K562 (cell line): Measurements from ENCODE around the gene SEPTIN6. TPM values are rescaled to one million over a fixed set of nuclear protein-coding genes. Genes with fewer than 3 reads are reported as not detected.

Experiments used
- ATAC-seq: fragments of 200-7000 bp; cut with Tn5 transposase; 3 replicates; pipeline ENCODE4 v1.9.1; 2020; ENCODE audit warnings: moderate library complexity
- BruUV-seq: library from RNA; stranded (reverse); fragments of 400-500 nt; replicated peaks from 2 replicates; lab custom pipeline; 2021; lab: Mats Ljungman, UMichigan
- CTCF ChIA-PET: fragments of 300-600 bp; formaldehyde crosslinking; extraction: SDS; loops from one replicate; lab custom pipeline; 2021; ENCODE audit warnings: low intra/inter-chr PET ratio; lab: Yijun Ruan, JAX
- POLR2A ChIA-PET: fragments of 300-600, 350-650 bp; sonication (Branson Sonifier 250); formaldehyde crosslinking; extraction: SDS; loops from one replicate; lab custom pipeline; 2021; ENCODE audit warnings: antibody characterized with exemption, inconsistent platforms; lab: Yijun Ruan, JAX
- DNase-seq, 4 experiments: peaks; one replicate each; pipeline versions ENCODE4 v3.0.0 to v3.0.0-alpha.2; 2011 to 2018; ENCODE audit warnings: low spot score in 3 of 4, mixed read lengths in 3 of 4; ENCODE audit errors: extremely low read depth in 1 of 4
- FAIRE-seq: peaks from 2 replicates; lab custom pipeline; 2011; peaks lifted over from hg19 to GRCh38; lab: Jason Lieb, UNC
- H2AFZ ChIP-seq: 2 replicates; pipeline ENCODE4 v1.6.0; 2011; ENCODE audit warnings: low read depth, low read length, control low read depth, inconsistent platforms
- H3K27ac ChIP-seq: fragments of 200-600 bp; 3 replicates; pipeline ENCODE4 v1.8.0; 2011; ENCODE audit warnings: low read depth, mild to moderate bottlenecking, control low read depth, inconsistent platforms, low read length, moderate library complexity, mixed read lengths; ENCODE audit errors: extremely low read depth
- H3K27me3 ChIP-seq, 2 experiments: fragments of 300-600 bp in 1 of 2; 2 replicates in 1 of 2; 3 replicates in 1 of 2; pipeline versions ENCODE4 v1.6.0 to v1.8.0; 2011; ENCODE audit warnings: inconsistent platforms in 2 of 2, low read length in 2 of 2, mild to moderate bottlenecking in 1 of 2, mixed read lengths in 1 of 2, moderate library complexity in 1 of 2; ENCODE audit not compliant: control insufficient read depth in 2 of 2, insufficient read depth in 2 of 2
- H3K36me3 ChIP-seq: fragments of 300-600 bp; 3 replicates; pipeline ENCODE4 v1.8.0; 2011; ENCODE audit warnings: mild to moderate bottlenecking, low read length, inconsistent platforms; ENCODE audit not compliant: control insufficient read depth, insufficient read depth
- H3K4me1 ChIP-seq, 2 experiments: fragments of 200-600 bp in 1 of 2; replicated peaks in 1 of 2; 2 replicates in 1 of 2; 3 replicates in 1 of 2; pipeline versions ENCODE4 v1.5.1 to v1.8.0; 2011; ENCODE audit warnings: inconsistent platforms in 2 of 2, low read length in 2 of 2, mild to moderate bottlenecking in 1 of 2, mixed read lengths in 1 of 2, moderate library complexity in 1 of 2; ENCODE audit not compliant: control insufficient read depth in 2 of 2, insufficient read depth in 2 of 2
- H3K4me2 ChIP-seq: 2 replicates; pipeline ENCODE4 v1.6.1; 2011; ENCODE audit warnings: low read length, control low read depth, inconsistent platforms, mixed read lengths; ENCODE audit not compliant: insufficient read depth
- H3K4me3 ChIP-seq: fragments of 200-600 bp; sonication (generic), shearing (Covaris generic); 2 replicates; pipeline ENCODE4 v1.5.1; 2016; ENCODE audit warnings: control low read depth, inconsistent platforms
- H3K79me2 ChIP-seq: fragments of 200-600 bp; 3 replicates; pipeline ENCODE4 v1.8.0; 2011; ENCODE audit warnings: low read length, inconsistent platforms; ENCODE audit not compliant: control insufficient read depth, insufficient read depth
- H3K9ac ChIP-seq, 2 experiments: 2 replicates each; pipeline versions ENCODE4 v1.6.0 to v1.6.1; 2011; ENCODE audit warnings: low read depth in 2 of 2, low read length in 2 of 2, control low read depth in 1 of 2, inconsistent platforms in 1 of 2, mild to moderate bottlenecking in 1 of 2, mixed read lengths in 1 of 2; ENCODE audit not compliant: insufficient read depth in 1 of 2
- H3K9me1 ChIP-seq: one replicate; pipeline ENCODE4 v1.6.0; 2011; ENCODE audit warnings: inconsistent platforms, mild to moderate bottlenecking, low read length, moderate library complexity; ENCODE audit not compliant: control insufficient read depth, insufficient read depth
- H3K9me3 ChIP-seq: replicated peaks from 2 replicates; pipeline ENCODE4 v1.5.1; 2011; ENCODE audit warnings: low read depth, low read length, inconsistent platforms; ENCODE audit not compliant: control insufficient read depth, insufficient read depth
- H4K20me1 ChIP-seq: replicated peaks from 2 replicates; pipeline ENCODE4 v1.6.1; 2011; ENCODE audit warnings: low read length, inconsistent platforms, mixed read lengths; ENCODE audit not compliant: control insufficient read depth, insufficient read depth
- MAZ ChIP-seq, 2 experiments: fragments of 450-650 bp in 1 of 2; sonication (generic) in 1 of 2; formaldehyde crosslinking; IDR thresholded peaks in 1 of 2; conservative IDR thresholded peaks in 1 of 2; 2 replicates each; pipeline versions ENCODE4 v1.4.0 to v1.5.0; 2020; ENCODE audit warnings: mild to moderate bottlenecking in 1 of 2, missing genetic modification reagents in 1 of 2
- MIER1 ChIP-seq: fragments of 450-650 bp; IDR thresholded peaks from 2 replicates; pipeline ENCODE4 v1.6.1; 2016; ENCODE audit warnings: antibody characterized with exemption, mild to moderate bottlenecking, low read depth
- RAD21 ChIP-seq, 2 experiments: fragments of 250-450 bp in 1 of 2; fragments of 450-650 bp in 1 of 2; sonication (Bioruptor Pico) in 1 of 2; formaldehyde crosslinking in 1 of 2; IDR thresholded peaks in 1 of 2; conservative IDR thresholded peaks in 1 of 2; 2 replicates each; pipeline versions ENCODE4 v1.4.0 to v1.8.0; 2020 to 2022; ENCODE audit warnings: mild to moderate bottlenecking in 2 of 2, moderate library complexity in 1 of 2
- ZC3H8 ChIP-seq: fragments of 450-650 bp; IDR thresholded peaks from 2 replicates; pipeline ENCODE4 v1.6.1; 2017
- WGBS: fragments of 100-300 bp; shearing (Covaris generic); methylation state at CpG from one replicate; pipeline ENCODE4 v1.1.6; 2016; ENCODE audit warnings: low coverage, mixed read lengths; ENCODE audit not compliant: insufficient coverage; ENCODE audit errors: missing lambda C conversion rate; 5-methylcytosine and 5-hydroxymethylcytosine counted together
- in situ Hi-C: fragments of 300-500 bp; cut with MboI; formaldehyde crosslinking; loops from 4 replicates; pipeline ENCODE4 v1.15.0; 2018; ENCODE audit warnings: inconsistent platforms, mixed read lengths
- intact Hi-C: fragments of 100-400 bp; cut with micrococcal nuclease; formaldehyde crosslinking; loops from 2 replicates; pipeline ENCODE4 v1.14.2; 2022
- polyA plus RNA-seq, 8 experiments: library from polyadenylated mRNA; depleted of rRNA in 4 of 8; stranded (reverse) in 5 of 8; unstranded in 3 of 8; fragments of >200 nt; fragmentation: Nextera tagmentation in 2 of 8; fragmentation: Illumina TruSeq in 1 of 8; extraction: Ambion mirVana in 2 of 8; extraction: Trizol in 1 of 8; gene quantifications; 2 replicates each; pipeline versions ENCODE4 v1.2.1 to v1.2.3, GENCODE V29; 2011 to 2014; ENCODE audit warnings: inconsistent platforms in 1 of 8, missing spikeins in 1 of 8
- total RNA-seq, 7 experiments: library from RNA; depleted of rRNA in 6 of 7; stranded (reverse); fragments of >200 nt in 6 of 7; fragmentation: Illumina TruSeq in 2 of 7; extraction: Trizol in 2 of 7; gene quantifications; 2 replicates each; pipeline versions ENCODE4 v1.2.1 to v1.2.3, GENCODE V29; 2011 to 2021; ENCODE audit warnings: low replicate concordance in 1 of 7
- TF ChIP-seq, protein P1 (sequence below), 3 experiments: IDR thresholded peaks in 2 of 3; conservative IDR thresholded peaks in 1 of 3; 2 replicates each; pipeline ENCODE4 v1.5.1; 2011 to 2012; ENCODE audit warnings: low read length in 3 of 3, mild to moderate bottlenecking in 3 of 3, control low read depth in 2 of 3, improper control_type of control experiment in 1 of 3, inconsistent platforms in 1 of 3, low read depth in 1 of 3, mixed read lengths in 1 of 3, moderate library complexity in 1 of 3; ENCODE audit not compliant: insufficient read depth in 2 of 3
- TF ChIP-seq, protein P2 (sequence below): IDR thresholded peaks from 2 replicates; pipeline ENCODE4 v1.6.1; 2011; ENCODE audit warnings: borderline replicate concordance, low read depth, mild to moderate bottlenecking, moderate library complexity, low read length; ENCODE audit not compliant: insufficient read depth, poor library complexity, severe bottlenecking

SEPTIN6 gene
- total and polyA plus RNA-seq, 9 of the 15 experiments (the other 6 are each of a cell fraction or from before 2014, with no cell fraction given) = 8.4 to 67.0 (median 37.8) TPM

DNA sequence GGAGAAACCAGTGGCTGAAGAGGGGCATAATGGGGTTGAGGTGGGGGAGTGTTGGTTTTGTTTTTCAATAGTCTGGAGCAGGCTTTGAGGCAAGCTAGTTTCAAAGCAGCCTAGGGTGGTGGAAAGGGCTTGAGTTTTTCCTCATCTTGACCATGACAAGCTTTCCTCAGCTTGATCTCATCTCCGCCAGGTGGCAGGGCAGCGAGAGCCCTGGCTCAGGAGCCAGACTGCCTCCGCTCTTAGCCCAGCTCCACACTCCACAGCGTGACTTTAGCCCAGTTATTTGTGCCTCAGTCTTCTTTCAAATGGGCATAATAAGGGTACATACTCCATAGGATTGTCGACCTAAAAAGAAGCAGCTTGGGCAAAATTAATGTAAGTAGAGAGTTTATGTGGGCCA is 35.5 kb upstream of the SEPTIN6 start:
- Histone ChIP-seq H2AFZ (no peak overlapping the region), H3K36me3 (no peaks in the 10 kb centered on the region), H3K9me3 (no peaks in the 10 kb centered on the region), H3K9ac (no peak overlapping the region), H3K27me3 (peaks cover 6 to 16% of the 10 kb centered on the region in 2 experiments; a peak in 3 of 5 replicates), H4K20me1 (no peaks in the 10 kb centered on the region), H3K79me2 (no peaks in the 10 kb centered on the region), H3K4me1 (peaks cover 0 to 5% of the 10 kb centered on the region in 2 experiments; a peak in 2 of 5 replicates), H3K4me2 (no peak overlapping the region), H3K9me1 (no peaks in the 10 kb centered on the region), H3K27ac (no peak overlapping the region), H3K4me3 (no peak overlapping the region)
- intact Hi-C loops = no loop called here
- DNase-seq (peak in 1 of 4 experiments; percentile 37), ATAC-seq (peak; percentile 84), FAIRE-seq (peak; percentile 63)
- in situ Hi-C loops = no loop called here
- TF ChIP-seq, protein P1, sequence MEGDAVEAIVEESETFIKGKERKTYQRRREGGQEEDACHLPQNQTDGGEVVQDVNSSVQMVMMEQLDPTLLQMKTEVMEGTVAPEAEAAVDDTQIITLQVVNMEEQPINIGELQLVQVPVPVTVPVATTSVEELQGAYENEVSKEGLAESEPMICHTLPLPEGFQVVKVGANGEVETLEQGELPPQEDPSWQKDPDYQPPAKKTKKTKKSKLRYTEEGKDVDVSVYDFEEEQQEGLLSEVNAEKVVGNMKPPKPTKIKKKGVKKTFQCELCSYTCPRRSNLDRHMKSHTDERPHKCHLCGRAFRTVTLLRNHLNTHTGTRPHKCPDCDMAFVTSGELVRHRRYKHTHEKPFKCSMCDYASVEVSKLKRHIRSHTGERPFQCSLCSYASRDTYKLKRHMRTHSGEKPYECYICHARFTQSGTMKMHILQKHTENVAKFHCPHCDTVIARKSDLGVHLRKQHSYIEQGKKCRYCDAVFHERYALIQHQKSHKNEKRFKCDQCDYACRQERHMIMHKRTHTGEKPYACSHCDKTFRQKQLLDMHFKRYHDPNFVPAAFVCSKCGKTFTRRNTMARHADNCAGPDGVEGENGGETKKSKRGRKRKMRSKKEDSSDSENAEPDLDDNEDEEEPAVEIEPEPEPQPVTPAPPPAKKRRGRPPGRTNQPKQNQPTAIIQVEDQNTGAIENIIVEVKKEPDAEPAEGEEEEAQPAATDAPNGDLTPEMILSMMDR (IDR thresholded peaks at IDR 0.05 in 2 of 3, conservative IDR thresholded peaks at IDR 0.05 in 1 of 3; ENCODE audit: insufficient read depth in 2 of 3, low read depth in 1 of 3, low read length in 3 of 3) = peak; percentile 28 to 44 (median 31); a peak in 3 of 6 replicates
- TF ChIP-seq MAZ (CRISPR knock-in tag; conservative IDR thresholded peaks at IDR 0.05 in 1 of 2, IDR thresholded peaks at IDR 0.05 in 1 of 2) = no peak
- TF ChIP-seq RAD21 (CRISPR knock-in tag; conservative IDR thresholded peaks at IDR 0.05 in 1 of 2, IDR thresholded peaks at IDR 0.05 in 1 of 2) = peak in 1 of 2 experiments; percentile 27; a peak in 2 of 4 replicates
- TF ChIP-seq, protein P2, sequence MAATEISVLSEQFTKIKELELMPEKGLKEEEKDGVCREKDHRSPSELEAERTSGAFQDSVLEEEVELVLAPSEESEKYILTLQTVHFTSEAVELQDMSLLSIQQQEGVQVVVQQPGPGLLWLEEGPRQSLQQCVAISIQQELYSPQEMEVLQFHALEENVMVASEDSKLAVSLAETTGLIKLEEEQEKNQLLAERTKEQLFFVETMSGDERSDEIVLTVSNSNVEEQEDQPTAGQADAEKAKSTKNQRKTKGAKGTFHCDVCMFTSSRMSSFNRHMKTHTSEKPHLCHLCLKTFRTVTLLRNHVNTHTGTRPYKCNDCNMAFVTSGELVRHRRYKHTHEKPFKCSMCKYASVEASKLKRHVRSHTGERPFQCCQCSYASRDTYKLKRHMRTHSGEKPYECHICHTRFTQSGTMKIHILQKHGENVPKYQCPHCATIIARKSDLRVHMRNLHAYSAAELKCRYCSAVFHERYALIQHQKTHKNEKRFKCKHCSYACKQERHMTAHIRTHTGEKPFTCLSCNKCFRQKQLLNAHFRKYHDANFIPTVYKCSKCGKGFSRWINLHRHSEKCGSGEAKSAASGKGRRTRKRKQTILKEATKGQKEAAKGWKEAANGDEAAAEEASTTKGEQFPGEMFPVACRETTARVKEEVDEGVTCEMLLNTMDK = peak; percentile 30
- TF ChIP-seq ZC3H8 = no peak
- no peak for TF ChIP-seq MIER1
- ChIA-PET POLR2A (interaction anchor here (0.6 to 0.9 kb wide), 5 partner anchors 11 to 123 kb away, joined by 3 to 4 read pairs (median 3); no protein-coding TSS in a partner anchor), CTCF (interaction anchor here (0.7 to 1.1 kb wide), 2 partner anchors 96 to 211 kb away, joined by 3 to 5 read pairs; no protein-coding TSS in a partner anchor)
- no TSS peak for BruUV-seq
- 19% methylated on average over 5 of the region's 5 CpGs for WGBS
